Muscle layer of colon (tissue), 2 donors: ENCODE measurements around the gene SIRT7.
A peak's percentile ranks its signal among the peaks of the same experiment; 100 is the strongest.

Source experiments
- H3K27ac ChIP-seq: one replicate; pipeline ENCODE4 v1.7.0; 2013; ENCODE audit warnings: low read depth, mild to moderate bottlenecking, low read length, moderate library complexity
- H3K27me3 ChIP-seq, 2 donors: one replicate each; pipeline ENCODE4 v1.7.0; 2013; ENCODE audit warnings: low read length in 2 of 2, mild to moderate bottlenecking in 2 of 2; ENCODE audit not compliant: insufficient read depth in 2 of 2, control insufficient read depth in 1 of 2
- H3K36me3 ChIP-seq: one replicate; pipeline ENCODE4 v1.7.0; 2013; ENCODE audit warnings: mild to moderate bottlenecking, low read length; ENCODE audit not compliant: insufficient read depth
- H3K4me1 ChIP-seq: one replicate; pipeline ENCODE4 v1.7.0; 2013; ENCODE audit warnings: mild to moderate bottlenecking, low read length; ENCODE audit not compliant: insufficient read depth
- H3K4me3 ChIP-seq, 2 donors: one replicate each; pipeline ENCODE4 v1.7.0; 2013; ENCODE audit warnings: low read length in 2 of 2, low read depth in 1 of 2, mild to moderate bottlenecking in 1 of 2, moderate library complexity in 1 of 2
- H3K9ac ChIP-seq: one replicate; pipeline ENCODE4 v1.7.0; 2013; ENCODE audit warnings: low read length
- H3K9me3 ChIP-seq: one replicate; pipeline ENCODE4 v1.7.0; 2013; ENCODE audit warnings: mild to moderate bottlenecking, low read length
- donor health status: abdominal sarcoma.
- donor health status: Adenocarcinoma of cecum.

Gene SIRT7

DNA sequence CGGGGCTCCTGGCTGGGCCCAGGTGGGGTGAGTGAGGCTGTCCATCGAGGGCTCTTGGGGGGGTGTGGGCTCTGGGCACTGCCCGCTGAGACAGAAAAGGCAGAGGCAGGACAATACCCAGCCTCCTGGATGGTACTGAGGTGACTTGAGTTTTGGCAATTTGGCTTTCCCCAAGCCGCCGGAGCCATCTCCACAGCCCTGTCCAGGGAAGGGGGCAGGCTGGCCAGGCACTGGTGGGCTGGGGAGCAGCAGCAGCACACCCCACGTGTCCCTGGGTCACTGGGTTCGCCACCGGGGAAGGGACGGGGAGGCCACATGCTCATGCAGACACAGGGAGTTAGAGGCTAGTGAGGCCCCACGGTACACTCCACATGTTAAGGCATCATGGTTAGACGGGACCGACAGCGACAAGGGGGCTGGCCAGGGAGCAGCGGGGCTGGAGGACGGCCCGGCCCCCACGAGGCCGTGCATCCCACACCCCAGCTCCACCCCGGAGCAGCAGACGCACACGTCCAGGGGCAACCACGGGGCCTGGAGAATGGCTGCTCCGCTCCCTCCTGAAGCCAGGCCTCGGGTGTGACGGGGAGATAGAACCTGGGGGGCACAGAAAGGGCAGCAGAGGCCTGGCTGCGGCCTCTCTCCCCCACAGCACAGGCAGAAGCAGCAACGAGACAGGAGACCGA lies 49.8 kb downstream of the SIRT7 start:
- H3K27ac ChIP-seq, result peak overlapping the region; percentile 27
- H3K27me3 ChIP-seq, result no peaks in the 10 kb centered on the region
- H3K36me3 ChIP-seq, result peaks cover 15% of the 10 kb centered on the region
- H3K4me3 ChIP-seq, result no peak overlapping the region
- H3K4me1 ChIP-seq, result peaks cover 35% of the 10 kb centered on the region
- no peaks in the 10 kb centered on the region for H3K9me3 ChIP-seq
- H3K9ac ChIP-seq, result no peak overlapping the region

DNA sequence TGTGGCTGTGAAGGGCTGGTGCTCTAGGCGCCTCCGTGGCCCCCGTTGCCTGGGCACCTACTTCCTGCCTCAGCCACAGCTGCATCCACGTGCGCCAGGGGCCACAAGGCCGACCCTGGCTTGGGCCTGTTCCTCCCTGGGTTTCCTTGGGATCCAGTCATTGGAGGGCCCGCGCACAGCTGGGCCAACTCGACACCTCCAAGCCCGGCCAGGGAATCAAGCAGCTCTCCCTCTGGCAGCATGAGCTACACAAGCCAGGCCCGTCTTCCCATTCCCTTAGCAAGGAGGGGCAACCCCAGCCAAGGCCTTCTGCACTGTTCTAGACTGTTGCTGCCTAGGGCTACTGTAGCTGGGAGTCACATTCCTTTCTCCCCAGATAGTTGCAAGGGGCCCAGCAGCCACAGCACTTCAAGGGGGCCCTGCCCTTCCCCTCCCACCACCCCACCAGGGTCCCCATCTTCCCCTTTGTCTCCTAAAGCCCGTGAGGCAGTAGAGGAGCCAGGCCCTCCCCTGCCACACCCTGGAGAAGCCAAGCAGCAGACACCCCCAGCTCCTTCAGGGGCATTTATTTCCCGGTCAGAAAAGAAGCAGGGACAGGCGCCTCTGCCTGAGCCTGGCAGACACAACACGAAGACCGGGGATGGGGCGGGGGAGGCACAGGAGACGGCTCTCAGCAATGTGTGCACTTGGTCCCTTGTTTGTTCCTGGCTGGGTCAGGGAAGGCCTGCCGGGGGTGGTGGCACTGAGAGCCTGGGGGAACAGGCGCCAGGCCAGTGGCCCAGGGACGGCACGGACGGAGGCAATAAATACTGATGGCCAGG lies 50.6 kb downstream of the SIRT7 start:
- Histone ChIP-seq H3K9me3 (no peaks in the 10 kb centered on the region), H3K27ac (peak overlapping the region; percentile 27), H3K36me3 (peaks cover 21% of the 10 kb centered on the region), H3K4me1 (peaks cover 32% of the 10 kb centered on the region), H3K27me3 (no peaks in the 10 kb centered on the region), H3K4me3 (no peak overlapping the region), H3K9ac (no peak overlapping the region)

DNA sequence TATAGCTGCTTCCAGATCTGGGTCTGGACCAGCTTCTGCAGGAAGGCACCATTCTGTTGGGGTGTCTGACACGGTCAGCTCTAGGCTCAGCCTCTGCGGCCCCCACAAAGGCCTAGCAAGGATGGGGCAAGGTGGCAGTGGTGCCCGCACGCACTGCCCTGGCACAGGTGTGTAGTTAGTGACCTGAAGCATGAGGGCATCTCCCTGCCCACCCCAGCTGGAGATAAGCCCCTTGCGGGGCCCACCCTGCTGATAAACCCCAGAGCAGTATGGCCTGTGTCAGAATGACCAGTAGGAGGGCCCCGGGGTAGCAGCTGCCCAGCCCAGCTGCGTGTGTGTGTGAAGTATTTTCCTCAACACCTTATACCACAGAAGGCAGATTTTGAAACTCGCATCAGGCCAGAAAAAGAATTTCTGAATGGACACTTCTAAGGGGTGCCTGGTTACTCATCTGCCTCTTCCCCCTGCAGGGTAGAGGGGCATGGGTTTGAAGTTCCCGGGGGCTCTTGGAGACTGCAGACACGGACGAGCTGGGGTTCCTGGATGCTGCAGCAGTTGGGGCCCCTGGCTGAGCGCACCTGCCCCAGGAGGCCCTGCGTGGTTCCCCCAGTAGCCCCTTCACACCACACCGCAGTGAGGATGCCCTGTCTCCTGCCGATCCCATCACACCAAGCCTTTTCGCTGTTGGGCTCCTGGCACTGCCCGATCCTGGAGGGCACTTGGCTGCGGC lies 51.4 kb downstream of the SIRT7 start:
- H3K36me3 ChIP-seq, result peaks cover 21% of the 10 kb centered on the region

DNA sequence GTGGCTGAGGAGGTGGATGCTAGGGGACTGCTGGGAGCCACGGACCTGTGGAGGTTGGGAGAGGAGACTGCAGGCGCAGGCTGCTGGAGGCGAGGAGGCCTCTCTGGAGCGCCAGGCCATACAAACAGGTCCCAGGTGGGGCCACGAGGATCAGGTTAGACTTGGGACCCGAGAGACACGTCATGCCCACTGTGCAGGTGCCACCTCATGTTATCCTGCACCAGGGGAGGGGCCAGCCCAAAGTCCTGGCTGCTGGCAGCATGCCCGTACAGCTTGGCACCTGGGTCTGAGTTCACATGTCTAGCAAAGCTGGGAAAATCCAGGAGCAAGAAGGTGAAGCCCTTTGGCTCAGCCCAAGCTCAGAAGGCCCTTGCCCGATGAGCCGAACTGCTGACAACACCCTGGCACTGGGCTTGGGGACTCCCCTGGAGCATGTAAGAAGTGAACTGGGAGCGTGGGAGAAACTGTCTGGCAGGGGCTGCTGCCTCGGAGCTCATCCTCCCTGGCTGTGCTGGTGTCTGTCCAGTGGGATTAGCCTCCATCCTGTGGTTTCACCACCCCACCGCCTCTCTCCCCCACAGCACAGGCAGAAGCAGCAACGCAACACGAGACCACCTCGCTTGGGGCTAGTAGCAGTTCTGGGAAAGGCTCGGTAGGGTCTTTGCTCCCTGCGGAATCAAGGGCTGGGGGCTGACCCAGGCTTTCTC lies 52.1 kb downstream of the SIRT7 start:
- no peaks in the 10 kb centered on the region for H3K27me3 ChIP-seq
- no peak overlapping the region for H3K4me3 ChIP-seq
- no peaks in the 10 kb centered on the region for H3K9me3 ChIP-seq
- peaks cover 34% of the 10 kb centered on the region for H3K4me1 ChIP-seq
- H3K36me3 ChIP-seq, result peaks cover 21% of the 10 kb centered on the region
- H3K9ac ChIP-seq, result no peak overlapping the region
- H3K27ac ChIP-seq, result no peak overlapping the region

More for the DNA sequence above, 51.4 kb downstream of the SIRT7 start:
- H3K9me3 ChIP-seq, result no peaks in the 10 kb centered on the region
- peak overlapping the region; percentile 27 for H3K27ac ChIP-seq
- H3K9ac ChIP-seq, result no peak overlapping the region
- no peak overlapping the region for H3K4me3 ChIP-seq
- peaks cover 34% of the 10 kb centered on the region for H3K4me1 ChIP-seq
- no peaks in the 10 kb centered on the region for H3K27me3 ChIP-seq

DNA sequence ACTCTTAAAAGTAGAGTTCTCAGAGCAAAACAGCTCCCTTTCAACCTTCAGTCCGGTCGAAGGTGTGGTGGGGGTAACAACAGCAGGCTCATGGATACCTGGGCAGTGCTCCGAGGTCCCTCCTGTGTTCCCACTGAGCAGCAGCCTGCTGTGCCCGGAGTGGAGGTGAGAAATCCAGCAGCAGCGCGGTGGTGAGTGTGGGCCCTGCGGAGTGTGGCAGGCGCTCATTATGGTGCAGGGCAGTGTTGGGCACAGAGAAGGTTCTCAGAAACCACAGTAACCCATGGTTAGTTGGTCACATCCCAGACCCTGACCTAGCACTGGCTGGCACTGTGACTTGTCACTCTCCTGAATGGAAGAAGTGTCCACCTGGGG lies 52.6 kb downstream of the SIRT7 start:
- H3K36me3 ChIP-seq, result peaks cover 21% of the 10 kb centered on the region
- no peaks in the 10 kb centered on the region for H3K27me3 ChIP-seq
- no peaks in the 10 kb centered on the region for H3K9me3 ChIP-seq
- H3K9ac ChIP-seq, result no peak overlapping the region
- no peak overlapping the region for H3K27ac ChIP-seq
- peaks cover 34% of the 10 kb centered on the region for H3K4me1 ChIP-seq
- H3K4me3 ChIP-seq, result no peak overlapping the region

DNA sequence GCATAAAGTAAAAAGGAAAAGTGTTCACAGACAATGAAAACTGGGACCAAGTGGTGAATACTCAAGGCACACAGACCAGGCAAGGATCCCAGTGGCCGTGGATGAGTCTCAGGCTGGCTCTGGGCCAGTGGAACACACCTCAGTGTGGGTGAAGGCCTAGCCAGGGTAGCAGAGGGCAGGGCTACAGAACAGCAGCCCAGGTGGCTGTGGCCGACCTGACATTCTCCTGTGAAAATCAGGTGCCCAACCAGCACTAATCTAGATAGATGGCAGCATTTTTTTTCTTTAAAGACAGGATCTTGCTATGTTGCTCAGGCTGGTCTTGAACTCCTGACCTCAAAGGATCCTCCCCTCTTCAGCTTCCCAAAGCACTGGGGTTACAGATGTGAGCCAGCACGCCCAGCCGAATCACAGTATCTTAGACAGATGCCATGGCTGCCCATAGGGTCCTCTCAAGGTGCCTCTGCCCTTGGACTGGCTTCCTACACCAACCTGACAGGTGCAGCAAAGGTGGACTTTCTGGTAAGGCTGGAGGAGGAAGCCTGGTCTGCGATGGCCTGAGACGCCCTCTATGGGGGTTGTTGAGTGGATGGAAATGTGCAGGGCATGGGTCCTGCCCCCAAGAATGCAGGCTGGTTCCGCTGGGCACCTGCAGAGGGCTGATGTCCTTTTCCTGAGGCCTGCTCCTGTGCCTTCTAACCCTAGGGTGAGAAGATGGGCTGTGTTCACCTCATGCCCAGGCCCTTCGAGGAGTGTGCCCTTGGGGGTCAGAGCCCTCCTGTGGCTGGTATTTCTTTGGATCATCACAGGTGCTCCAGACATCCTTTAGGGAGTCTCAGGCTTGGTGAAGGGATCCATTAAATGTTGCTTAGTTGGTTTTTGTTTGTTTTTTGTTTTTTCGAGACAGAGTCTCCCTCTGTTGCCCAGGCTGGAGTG lies 53.9 kb downstream of the SIRT7 start:
- Histone ChIP-seq H3K9ac (no peak overlapping the region), H3K4me3 (no peak overlapping the region), H3K9me3 (no peaks in the 10 kb centered on the region), H3K4me1 (peaks cover 30% of the 10 kb centered on the region), H3K27ac (no peak overlapping the region), H3K36me3 (peaks cover 20% of the 10 kb centered on the region), H3K27me3 (no peaks in the 10 kb centered on the region)

DNA sequence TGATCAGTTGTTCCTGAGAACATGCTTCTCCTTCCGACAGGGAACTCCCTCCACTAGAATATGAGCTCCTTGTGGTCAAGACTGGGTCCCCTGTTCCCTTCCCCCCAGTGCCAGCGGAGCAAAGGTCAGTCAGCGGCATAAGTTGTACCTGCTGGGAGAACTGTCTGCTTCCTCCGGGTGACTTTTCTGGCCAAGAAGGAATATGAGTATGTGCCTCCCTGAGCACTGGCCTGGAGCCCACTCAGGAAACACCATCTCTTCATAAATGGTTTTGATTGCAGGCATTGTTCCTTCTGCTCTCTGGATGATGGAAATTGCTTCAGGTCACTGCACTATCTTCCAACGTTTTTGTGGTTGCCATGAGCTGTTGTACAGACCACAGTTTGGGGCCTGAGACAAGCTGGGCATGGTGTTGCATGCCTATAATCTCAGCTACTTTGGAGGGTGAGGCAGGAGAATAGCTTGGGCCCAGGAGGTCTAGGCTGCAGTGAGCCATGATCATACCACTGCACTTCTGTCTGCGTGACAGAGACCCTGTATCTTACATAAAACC lies 54.8 kb downstream of the SIRT7 start:
- no peaks in the 10 kb centered on the region for H3K9me3 ChIP-seq
- peaks cover 22% of the 10 kb centered on the region for H3K36me3 ChIP-seq
- H3K4me1 ChIP-seq, result peaks cover 34% of the 10 kb centered on the region
- H3K4me3 ChIP-seq, result no peak overlapping the region
- no peaks in the 10 kb centered on the region for H3K27me3 ChIP-seq
- no peak overlapping the region for H3K27ac ChIP-seq
- no peak overlapping the region for H3K9ac ChIP-seq
